SU-DHL-6 (cell line): ENCODE data around the gene KIF1C.

Experiments
- H2AFZ ChIP-seq: fragments of 200-600 bp; sonication (generic); 2 replicates; pipeline ENCODE4 v1.6.1; 2014; ENCODE audit warnings: low read depth, mild to moderate bottlenecking, moderate library complexity, mixed read lengths, antibody characterized with exemption, low read length; ENCODE audit not compliant: severe bottlenecking
- H3F3A ChIP-seq: fragments of 200-600 bp; shearing (Covaris generic); 2 replicates; pipeline ENCODE4 v1.6.0; 2016; ENCODE audit warnings: antibody characterized with exemption, mild to moderate bottlenecking; ENCODE audit not compliant: insufficient read depth
- H3K27ac ChIP-seq: fragments of 200-600 bp; sonication (generic); 2 replicates; pipeline ENCODE4 v1.5.1; 2016; ENCODE audit warnings: low read depth, mild to moderate bottlenecking, low read length, moderate library complexity, mixed read lengths
- H3K27me3 ChIP-seq: fragments of 200-600 bp; sonication (generic), shearing (Covaris generic); 2 replicates; pipeline ENCODE4 v1.6.0; 2014; ENCODE audit warnings: mild to moderate bottlenecking, low read length
- H3K36me3 ChIP-seq: fragments of 200-600 bp; sonication (generic); 2 replicates; pipeline ENCODE4 v1.6.1; 2014; ENCODE audit warnings: mild to moderate bottlenecking, low read length, mixed read lengths
- H3K4me2 ChIP-seq: fragments of 300-600, 200-600 bp; shearing (Covaris generic), sonication (generic); 2 replicates; pipeline ENCODE4 v1.6.0; 2014; ENCODE audit warnings: low read length, low read depth, mild to moderate bottlenecking; ENCODE audit not compliant: poor library complexity, severe bottlenecking
- H3K4me3 ChIP-seq: fragments of 200-600 bp; sonication (generic); 2 replicates; pipeline ENCODE4 v1.5.1; 2014; ENCODE audit warnings: antibody characterized with exemption, low read length, mild to moderate bottlenecking, mixed read lengths; ENCODE audit not compliant: insufficient read depth, poor library complexity, severe bottlenecking
- H3K79me2 ChIP-seq: fragments of 200-600 bp; sonication (generic); 2 replicates; pipeline ENCODE4 v1.6.1; 2014; ENCODE audit warnings: mild to moderate bottlenecking, low read length, moderate library complexity; ENCODE audit not compliant: insufficient read depth
- H3K9ac ChIP-seq: fragments of 200-600 bp; sonication (generic); 2 replicates; pipeline ENCODE4 v1.7.0; 2014; ENCODE audit warnings: mild to moderate bottlenecking, low read length
- H3K9me2 ChIP-seq: fragments of 200-600 bp; sonication (generic); replicated peaks from 2 replicates; pipeline ENCODE4 v1.6.1; 2014; ENCODE audit warnings: low read length; ENCODE audit not compliant: insufficient read depth
- H3K9me3 ChIP-seq: fragments of 200-600 bp; sonication (generic); 2 replicates; pipeline ENCODE4 v1.6.1; 2014; ENCODE audit warnings: low read length, mixed read lengths; ENCODE audit not compliant: insufficient read depth
- H4K20me1 ChIP-seq: fragments of 200-600 bp; sonication (generic); 2 replicates; pipeline ENCODE4 v1.6.1; 2014; ENCODE audit warnings: low read depth, mild to moderate bottlenecking, antibody characterized with exemption, low read length, moderate library complexity, mixed read lengths
- CTCF ChIP-seq: fragments of 200-600 bp; sonication (generic); IDR thresholded peaks from one replicate; pipeline ENCODE4 v1.5.1; 2017; ENCODE audit warnings: antibody characterized with exemption, mild to moderate bottlenecking, low read length, moderate library complexity; ENCODE audit not compliant: insufficient read depth, poor library complexity, severe bottlenecking
- EZH2phosphoT487 ChIP-seq: fragments of 200-600 bp; sonication (generic), shearing (Covaris generic); conservative IDR thresholded peaks from 2 replicates; pipeline ENCODE4 v1.6.1; 2018; ENCODE audit warnings: mild to moderate bottlenecking, antibody characterized with exemption, low read length, moderate library complexity, mixed read lengths

The KIF1C gene

GRCh38 chr17:4974115-4974670 lies 23.6 kb upstream of the KIF1C start:
- no peak overlapping the region for H3K4me2 ChIP-seq
- no peaks in the 10 kb centered on the region for H3K9me3 ChIP-seq
- TF ChIP-seq EZH2phosphoT487, result no peak
- no peak for TF ChIP-seq CTCF
- H3K79me2 ChIP-seq, result no peaks in the 10 kb centered on the region
- no peaks in the 10 kb centered on the region for H3K27me3 ChIP-seq
- no peak overlapping the region for H3K27ac ChIP-seq
- no peak overlapping the region for H3K9ac ChIP-seq
- H3K9me2 ChIP-seq, result no peaks in the 10 kb centered on the region
- H3F3A ChIP-seq, result no peaks in the 10 kb centered on the region
- no peak overlapping the region for H3K4me3 ChIP-seq
- no peaks in the 10 kb centered on the region for H3K36me3 ChIP-seq
- H2AFZ ChIP-seq, result no peak overlapping the region
- no peaks in the 10 kb centered on the region for H4K20me1 ChIP-seq

- Histone ChIP-seq H3K4me2 (no peak overlapping the region), H2AFZ (no peak overlapping the region), H3K9me3 (no peaks in the 10 kb centered on the region), H3F3A (0 out of 2 replicates have a peak, but pooled peaks cover 4% of the 10 kb centered on the region), H4K20me1 (no peaks in the 10 kb centered on the region), H3K27ac (no peak overlapping the region), H3K27me3 (no peaks in the 10 kb centered on the region), H3K79me2 (no peaks in the 10 kb centered on the region), H3K9ac (no peak overlapping the region), H3K36me3 (no peaks in the 10 kb centered on the region), H3K4me3 (no peak overlapping the region), H3K9me2 (no peaks in the 10 kb centered on the region)
- TF ChIP-seq EZH2phosphoT487, result no peak
- no peak for TF ChIP-seq CTCF
Observed at GRCh38 chr17:4978726-4979125, 19.0 kb upstream of the KIF1C start.

GRCh38 chr17:4980644-4981216 lies 17.0 kb upstream of the KIF1C start:
- no peaks in the 10 kb centered on the region for H3K36me3 ChIP-seq
- no peaks in the 10 kb centered on the region for H4K20me1 ChIP-seq
- no peak overlapping the region for H3K9ac ChIP-seq
- no peaks in the 10 kb centered on the region for H3K27me3 ChIP-seq
- no peak overlapping the region for H3K4me2 ChIP-seq
- H2AFZ ChIP-seq, result no peak overlapping the region
- 0 out of 2 replicates have a peak, but pooled peaks cover 4% of the 10 kb centered on the region for H3F3A ChIP-seq
- H3K79me2 ChIP-seq, result no peaks in the 10 kb centered on the region
- no peak overlapping the region for H3K4me3 ChIP-seq
- H3K27ac ChIP-seq, result no peak overlapping the region
- peak; percentile 59 for TF ChIP-seq CTCF
- no peak for TF ChIP-seq EZH2phosphoT487
- no peaks in the 10 kb centered on the region for H3K9me3 ChIP-seq
- H3K9me2 ChIP-seq, result no peaks in the 10 kb centered on the region
